GM18951 (cell line): Measurements from ENCODE around the gene ACTN4.

Experiments
- POLR2A ChIP-seq: IDR thresholded peaks from 4 replicates; pipeline ENCODE4 v1.6.1; 2011; ENCODE audit warnings: mild to moderate bottlenecking; ENCODE audit not compliant: insufficient read length, insufficient read depth; ENCODE audit errors: extremely low read depth
- in situ Hi-C: fragments of 300-500 bp; cut with MboI; formaldehyde crosslinking; loops from one replicate; pipeline ENCODE4 v1.12.0; 2022; ENCODE audit warnings: low sequenced_read_pairs, mixed read lengths, inconsistent platforms; ENCODE audit not compliant: unreplicated experiment

Gene ACTN4

GRCh38 chr19:38695317-38695683 is 47.9 kb downstream of the ACTN4 start:
- in situ Hi-C loops = no loop called here

GRCh38 chr19:38695832-38696728 is 48.6 kb downstream of the ACTN4 start:
- no peak for TF ChIP-seq POLR2A
- in situ Hi-C loops = no loop called here

More at GRCh38 chr19:38695317-38695683, 47.9 kb downstream of the ACTN4 start:
- TF ChIP-seq POLR2A = peak; percentile 9

GRCh38 chr19:38696729-38697055 is 49.2 kb downstream of the ACTN4 start:
- in situ Hi-C loops = no loop called here

GRCh38 chr19:38697197-38697596 is 49.7 kb downstream of the ACTN4 start:
- in situ Hi-C loops = no loop called here
- no peak for TF ChIP-seq POLR2A

More at GRCh38 chr19:38696729-38697055, 49.2 kb downstream of the ACTN4 start:
- TF ChIP-seq POLR2A = no peak

GRCh38 chr19:38697641-38698071 is 50.2 kb downstream of the ACTN4 start:
- in situ Hi-C loops = no loop called here
- no peak for TF ChIP-seq POLR2A

- in situ Hi-C loops = no loop called here
- TF ChIP-seq POLR2A = no peak
Measured at GRCh38 chr19:38698225-38699026, 51.0 kb downstream of the ACTN4 start.

GRCh38 chr19:38699027-38699346 is 51.5 kb downstream of the ACTN4 start:
- TF ChIP-seq POLR2A = no peak
- in situ Hi-C loops = no loop called here

GRCh38 chr19:38699647-38700349 is 52.3 kb downstream of the ACTN4 start:
- no peak for TF ChIP-seq POLR2A
- in situ Hi-C loops = no loop called here

GRCh38 chr19:38700350-38700901 is 53.0 kb downstream of the ACTN4 start:
- in situ Hi-C loops = no loop called here
- TF ChIP-seq POLR2A = no peak

GRCh38 chr19:38700902-38701454 is 53.5 kb downstream of the ACTN4 start:
- in situ Hi-C loops = no loop called here
- TF ChIP-seq POLR2A = no peak

- no peak for TF ChIP-seq POLR2A
- in situ Hi-C loops = no loop called here
Measured at GRCh38 chr19:38701455-38702063, 54.1 kb downstream of the ACTN4 start.

GRCh38 chr19:38702278-38702677 is 54.8 kb downstream of the ACTN4 start:
- in situ Hi-C loops = no loop called here
- TF ChIP-seq POLR2A = no peak

GRCh38 chr19:38703509-38703908 is 56.1 kb downstream of the ACTN4 start:
- TF ChIP-seq POLR2A = no peak
- in situ Hi-C loops = no loop called here
